ENCODE measurements around the gene MYO18A. TPM values are rescaled to one million over a fixed set of nuclear protein-coding genes. Genes with fewer than 3 reads are reported as not detected.

Gene MYO18A
- total and polyA plus RNA-seq, 10 of the 15 experiments (the other 5 are each of a cell fraction or from before 2014, with no cell fraction given) = 2.9 to 66.0 (median 24.5) TPM

GRCh38 chr17:29070781-29071180 is 109.4 kb downstream of the MYO18A start:
- intact Hi-C loops (cut with micrococcal nuclease; ENCODE audit: unreplicated experiment) (no loop called here), in situ Hi-C loops (cut with MboI) (no loop called here)
- Histone ChIP-seq H3K9me3 (replicated peaks; ENCODE audit: control insufficient read depth, insufficient read depth, low read length) (no peaks in the 10 kb centered on the region), H3K9ac (ENCODE audit: control insufficient read depth, insufficient read depth, low read length) (no peak overlapping the region), H3K36me3 (ENCODE audit: control insufficient read depth in 2 of 2, insufficient read depth in 2 of 2, low read length in 1 of 2) (no peaks in the 10 kb centered on the region), H2AFZ (ENCODE audit: control insufficient read depth, low read depth, low read length) (no peak overlapping the region), H3K4me1 (ENCODE audit: control insufficient read depth, insufficient read depth, low read length) (no peaks in the 10 kb centered on the region), H3K4me2 (ENCODE audit: control insufficient read depth, insufficient read depth) (no peak overlapping the region), H3K27me3 (replicated peaks in 1 of 2; ENCODE audit: control insufficient read depth in 2 of 2, insufficient read depth in 2 of 2, low read length in 1 of 2) (no peaks in the 10 kb centered on the region), H4K20me1 (ENCODE audit: control insufficient read depth, insufficient read depth) (no peaks in the 10 kb centered on the region), H3K4me3 (no peak overlapping the region), H3K79me2 (ENCODE audit: control insufficient read depth, insufficient read depth, low read length) (no peaks in the 10 kb centered on the region), H3K27ac (ENCODE audit: control insufficient read depth, insufficient read depth) (no peak overlapping the region)
- ChIA-PET CTCF (interaction anchor here (1.3 kb wide), 1 partner anchor 105 kb away, joined by 5 read pairs; no protein-coding TSS in a partner anchor), POLR2A (no interaction called here), RAD21 (ENCODE audit: unreplicated experiment) (no interaction called here), SMC1A (ENCODE audit: uncharacterized antibody, unreplicated experiment) (no interaction called here)
- no peak for DNase-seq (ENCODE audit: low read depth, low spot score)
- WGBS (ENCODE audit: insufficient coverage, insufficient replicate concordance, low lambda C conversion rate, missing lambda C conversion rate) = 96% methylated on average over 9 of the region's 9 CpGs
- no peak for FAIRE-seq
- ATAC-seq = no peak
- TF ChIP-seq POLR2A (IDR thresholded peaks at IDR 0.05; ENCODE audit: low read depth, low read length) (no peak), EGR1 (IDR thresholded peaks at IDR 0.05; ENCODE audit: borderline replicate concordance in 1 of 2, low read depth in 2 of 2, low read length in 2 of 2) (no peak), YY1 (IDR thresholded peaks at IDR 0.05; ENCODE audit: low read depth, low read length) (no peak)
- BruUV-seq (replicated peaks) = no TSS peak

GRCh38 chr17:29070308-29070707 is 109.9 kb downstream of the MYO18A start:
- FAIRE-seq (no peak), DNase-seq (ENCODE audit: low read depth, low spot score) (no peak), ATAC-seq (no peak)
- no peaks in the 10 kb centered on the region for H3K9me3 ChIP-seq (replicated peaks; ENCODE audit: control insufficient read depth, insufficient read depth, low read length)
- RAD21 ChIA-PET (ENCODE audit: unreplicated experiment) = no interaction called here
- in situ Hi-C loops (cut with MboI) = no loop called here
- no peak overlapping the region for H3K4me3 ChIP-seq
- no peaks in the 10 kb centered on the region for H4K20me1 ChIP-seq (ENCODE audit: control insufficient read depth, insufficient read depth)
- H3K4me1 ChIP-seq (ENCODE audit: control insufficient read depth, insufficient read depth, low read length) = no peaks in the 10 kb centered on the region
- no TSS peak for BruUV-seq (replicated peaks)
- H3K36me3 ChIP-seq (ENCODE audit: control insufficient read depth in 2 of 2, insufficient read depth in 2 of 2, low read length in 1 of 2) = no peaks in the 10 kb centered on the region
- H3K27me3 ChIP-seq (replicated peaks in 1 of 2; ENCODE audit: control insufficient read depth in 2 of 2, insufficient read depth in 2 of 2, low read length in 1 of 2) = no peaks in the 10 kb centered on the region
- WGBS (ENCODE audit: insufficient coverage, insufficient replicate concordance, low lambda C conversion rate, missing lambda C conversion rate) = 72% methylated on average over 10 of the region's 10 CpGs
- CTCF ChIA-PET = interaction anchor here (1.3 kb wide), 1 partner anchor 105 kb away, joined by 5 read pairs; no protein-coding TSS in a partner anchor
- no peak overlapping the region for H3K4me2 ChIP-seq (ENCODE audit: control insufficient read depth, insufficient read depth)
- intact Hi-C loops (cut with micrococcal nuclease; ENCODE audit: unreplicated experiment) = no loop called here
- SMC1A ChIA-PET (ENCODE audit: uncharacterized antibody, unreplicated experiment) = no interaction called here
- H3K9ac ChIP-seq (ENCODE audit: control insufficient read depth, insufficient read depth, low read length) = no peak overlapping the region
- no peak overlapping the region for H3K27ac ChIP-seq (ENCODE audit: control insufficient read depth, insufficient read depth)
- H2AFZ ChIP-seq (ENCODE audit: control insufficient read depth, low read depth, low read length) = no peak overlapping the region
- POLR2A ChIA-PET = no interaction called here
- no peaks in the 10 kb centered on the region for H3K79me2 ChIP-seq (ENCODE audit: control insufficient read depth, insufficient read depth, low read length)
- no peak for TF ChIP-seq SMAD5 (IDR thresholded peaks at IDR 0.05; ENCODE audit: low read depth)
- TF ChIP-seq ELK1 (IDR thresholded peaks at IDR 0.05; ENCODE audit: low read depth, low read length) = no peak
- no peak for TF ChIP-seq CUX1 (IDR thresholded peaks at IDR 0.05; ENCODE audit: insufficient replicate concordance, low read depth, low read length)
- no peak for TF ChIP-seq MEF2B (IDR thresholded peaks at IDR 0.05; ENCODE audit: partially characterized antibody, poor library complexity, severe bottlenecking)
- no peak for TF ChIP-seq SPI1 (IDR thresholded peaks at IDR 0.05; ENCODE audit: borderline replicate concordance, insufficient read depth, low read depth, low read length)
- no peak for TF ChIP-seq SRF (IDR thresholded peaks at IDR 0.05; ENCODE audit: low read depth in 2 of 2, low read length in 2 of 2)

Data from GM12878 (cell line).